Stimulated activated CD4-positive, alpha-beta T cell treated with anti-CD3 and anti-CD28 coated beads, Interleukin-15, amount 100 ng/mL, for 1 hour (primary cell): ENCODE results near the gene IREB2.
A peak's percentile ranks its signal among the peaks of the same experiment; 100 is the strongest.
"Not testable (repeated sequence)": the region's sequence is repeated elsewhere in the genome, so short reads cannot be mapped to it uniquely, and the experiment has no call there.

Experiments
- DNase-seq, 2 donors: peaks; one replicate each; pipeline ENCODE4 v3.0.0-alpha.2; 2020; ENCODE audit warnings: low read depth in 1 of 2, low spot score in 1 of 2

The IREB2 gene

DNA sequence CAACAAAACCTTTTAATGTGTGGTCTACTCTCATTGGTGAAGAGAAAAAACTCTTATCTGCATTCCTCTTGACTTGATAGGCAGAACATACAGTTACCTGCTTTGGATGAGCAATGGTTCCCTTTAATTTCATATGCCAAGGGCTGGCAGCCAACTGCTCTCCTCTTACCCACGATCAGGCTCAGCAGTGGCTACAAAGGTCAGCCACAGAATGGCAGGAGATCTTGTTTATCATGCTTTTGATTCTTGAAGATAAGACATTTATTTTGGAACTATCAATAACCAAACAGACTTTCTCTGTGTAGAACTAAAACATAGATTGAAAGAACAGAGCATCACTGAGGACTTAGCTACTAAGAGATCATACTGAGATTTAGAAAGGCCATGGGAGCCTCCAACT, 6.1 kb upstream of the IREB2 start:
- no peak for DNase-seq

DNA sequence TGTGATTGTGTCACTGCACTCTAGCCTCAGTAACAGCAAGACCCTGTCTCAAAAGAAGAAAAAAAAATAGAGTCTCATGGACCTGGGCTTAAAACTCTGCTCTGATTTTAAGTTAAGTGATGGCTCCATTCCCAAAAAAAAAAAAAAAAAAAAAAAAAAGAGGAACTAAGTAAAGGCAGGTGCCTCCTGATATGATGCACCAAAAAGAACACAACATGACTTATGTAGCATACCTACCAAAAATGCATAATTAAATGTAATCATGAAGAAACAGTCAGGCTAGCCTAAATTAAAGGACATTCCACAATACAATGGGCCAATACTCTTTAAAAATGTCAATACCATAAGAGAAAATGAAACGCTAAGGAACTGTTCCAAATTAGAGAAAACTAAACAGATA, 5.4 kb upstream of the IREB2 start:
- no peak for DNase-seq

DNA sequence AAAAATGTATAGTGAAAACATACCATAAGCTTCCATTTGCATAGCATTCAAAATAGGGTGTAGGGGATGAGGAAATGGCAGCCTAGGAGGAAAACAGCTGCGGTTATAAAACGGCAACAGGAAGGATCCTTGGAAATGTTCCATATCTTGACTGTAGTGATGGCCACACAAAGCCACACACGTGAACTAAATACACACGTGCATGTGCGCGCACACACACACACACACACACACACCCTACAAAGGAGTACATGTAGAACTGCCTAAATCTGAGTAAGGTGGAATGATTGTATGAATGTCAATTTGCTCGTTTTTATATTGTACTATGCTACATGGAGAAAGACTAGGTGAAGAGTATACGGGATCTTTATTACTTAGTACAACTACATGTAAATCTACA, 3.9 kb upstream of the IREB2 start:
- no peak for DNase-seq

DNA sequence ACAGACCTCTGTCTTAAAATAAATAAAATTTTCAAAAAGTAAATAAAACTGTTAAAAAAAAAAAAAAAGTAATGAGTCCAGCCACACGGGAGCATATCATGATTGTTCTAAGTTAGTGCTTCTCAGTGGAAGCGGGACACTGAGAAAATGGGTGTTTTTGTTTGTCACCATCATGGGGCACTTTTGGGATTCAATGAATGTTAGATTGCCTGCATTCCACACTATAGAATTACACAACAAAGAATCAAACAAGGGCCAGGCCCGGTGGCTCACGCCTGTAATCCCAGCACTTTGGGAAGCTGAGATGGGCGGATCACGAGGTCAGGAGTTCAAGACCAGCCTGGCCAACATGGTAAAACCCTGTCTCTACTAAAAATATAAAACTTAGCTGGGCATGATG, 3.3 kb upstream of the IREB2 start:
- DNase-seq: not testable (repeated sequence)

GRCh38 chr15:78437107-78437761, 782 bp upstream of the IREB2 start:
- DNase-seq: no peak

GRCh38 chr15:78438619-78439285, 736 bp downstream of the IREB2 start:
- peak in 1 of 2 donors; percentile 18 for DNase-seq

GRCh38 chr15:78440375-78441373, 2.7 kb downstream of the IREB2 start:
- no peak for DNase-seq

GRCh38 chr15:78444255-78444654, 6.2 kb downstream of the IREB2 start:
- no peak for DNase-seq

- no peak for DNase-seq
Measured at GRCh38 chr15:78445875-78446274, 7.9 kb downstream of the IREB2 start.

- DNase-seq: no peak
Measured at GRCh38 chr15:78446551-78446950, 8.5 kb downstream of the IREB2 start.

GRCh38 chr15:78448441-78449219, 10.6 kb downstream of the IREB2 start:
- no peak for DNase-seq

GRCh38 chr15:78449220-78449999, 11.4 kb downstream of the IREB2 start:
- no peak for DNase-seq

DNA sequence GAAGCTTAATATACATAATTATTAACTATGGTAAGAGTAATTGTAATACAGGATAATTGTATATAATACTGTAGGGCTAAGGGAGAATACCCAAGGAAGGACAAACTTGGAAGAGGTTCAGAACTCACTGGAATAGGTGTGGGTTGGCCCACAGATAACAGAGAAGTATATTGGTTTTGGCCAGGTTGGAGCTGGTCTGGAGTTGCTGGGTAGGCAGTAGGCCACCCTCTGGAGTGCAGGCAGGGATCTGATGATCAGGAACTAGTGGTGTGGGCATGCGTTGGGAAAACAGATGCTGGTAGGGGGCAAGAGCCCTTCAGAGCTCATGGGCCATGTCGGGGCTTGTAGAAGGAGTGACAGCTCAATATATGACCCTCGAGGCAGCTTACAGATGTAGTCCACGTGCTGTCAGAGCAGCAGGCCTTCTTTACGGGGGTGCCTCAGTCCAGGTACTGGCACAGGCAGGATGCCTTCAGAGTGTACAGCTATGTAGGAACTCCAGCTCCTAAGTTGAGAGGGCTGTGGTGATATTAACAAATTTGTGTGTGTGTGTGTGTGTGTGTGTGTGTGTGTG, 12.4 kb downstream of the IREB2 start:
- no peak for DNase-seq

GRCh38 chr15:78452485-78452884, 14.5 kb downstream of the IREB2 start:
- no peak for DNase-seq

GRCh38 chr15:78453447-78453846, 15.4 kb downstream of the IREB2 start:
- no peak for DNase-seq

DNA sequence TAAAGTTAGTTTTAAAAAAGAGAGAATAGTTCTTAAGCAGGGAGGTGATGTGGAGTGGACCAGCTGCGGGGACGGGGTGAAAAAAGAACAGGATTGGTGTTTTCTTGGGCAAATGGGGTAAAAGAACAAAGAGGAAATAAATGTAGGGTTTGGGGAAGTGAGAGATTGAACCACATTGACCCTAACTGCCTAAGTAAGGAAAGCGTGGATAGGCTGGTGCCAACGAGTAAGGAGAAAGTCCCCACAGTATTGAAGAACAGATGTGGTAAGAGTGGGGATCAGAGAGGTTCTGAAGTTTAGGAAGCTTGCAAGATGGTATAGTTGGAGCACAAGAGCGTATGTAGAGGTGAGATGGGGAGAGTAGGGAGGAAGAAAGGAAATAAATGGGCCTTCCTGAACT, 17.0 kb downstream of the IREB2 start:
- DNase-seq: no peak

GRCh38 chr15:78455749-78456148, 17.7 kb downstream of the IREB2 start:
- no peak for DNase-seq

DNA sequence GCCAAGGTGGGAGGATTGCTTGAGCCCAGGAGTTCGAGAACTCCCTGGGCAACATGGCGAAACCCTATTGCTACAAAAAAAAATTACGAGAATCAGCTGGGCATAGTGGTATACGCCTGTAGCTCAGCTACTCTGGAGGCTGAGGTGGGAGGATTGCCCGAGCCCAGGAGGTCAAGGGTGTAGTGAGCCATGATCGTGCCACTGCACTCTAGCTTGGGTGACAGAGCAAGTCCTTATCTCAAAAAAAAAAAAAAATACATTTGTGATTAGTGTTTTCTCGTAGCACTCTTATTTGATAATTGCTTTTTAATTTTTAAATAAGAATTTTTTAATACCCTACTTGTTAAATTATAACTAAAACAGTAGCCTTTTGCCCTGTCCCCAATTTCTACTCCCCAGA, 18.4 kb downstream of the IREB2 start:
- DNase-seq: no peak

- DNase-seq: no peak
Measured at GRCh38 chr15:78457101-78457500, 19.1 kb downstream of the IREB2 start.

DNA sequence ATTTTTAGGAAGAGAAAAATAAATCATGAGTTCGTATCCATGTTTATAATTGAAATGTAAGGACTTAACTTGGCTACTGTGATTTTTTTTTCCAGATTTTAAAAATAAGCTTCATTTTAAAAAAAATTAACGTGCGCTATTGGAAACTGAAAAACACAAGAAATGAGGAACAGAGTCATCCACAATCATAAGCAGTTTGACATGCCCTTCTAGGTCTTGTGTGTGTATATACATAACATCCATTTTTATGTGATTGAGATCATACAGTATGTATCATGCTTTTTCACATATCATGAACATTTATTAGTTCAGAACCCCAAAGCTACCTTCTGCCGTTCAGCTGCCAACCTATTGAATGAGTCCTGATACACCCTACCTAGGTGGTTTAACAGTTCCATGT, 22.7 kb downstream of the IREB2 start:
- DNase-seq: no peak
